ENCODE data around the gene RNF19B. TPM values are rescaled to one million over a fixed set of nuclear protein-coding genes. Genes with fewer than 3 reads are reported as not detected.

RNF19B gene
- total and polyA plus RNA-seq, 2 donors = 8.7 to 15.0 TPM

- Histone ChIP-seq H3K27ac (ENCODE audit: low read depth) (no peak overlapping the region), H3K36me3 (ENCODE audit: insufficient read depth) (no peaks in the 10 kb centered on the region), H3K4me1 (ENCODE audit: insufficient read depth) (no peaks in the 10 kb centered on the region), H3K4me3 (ENCODE audit: low read depth, low read length) (no peak overlapping the region)
- no peak for DNase-seq (ENCODE audit: extremely low spot score)
- WGBS = 83% methylated on average over 6 of the region's 6 CpGs
Measured at GRCh38 chr1:32894681-32895080, 69.9 kb downstream of the RNF19B start.

- Histone ChIP-seq H3K4me3 (ENCODE audit: low read depth, low read length) (no peak overlapping the region), H3K36me3 (ENCODE audit: insufficient read depth) (no peaks in the 10 kb centered on the region), H3K27ac (ENCODE audit: low read depth) (no peak overlapping the region), H3K4me1 (ENCODE audit: insufficient read depth) (no peaks in the 10 kb centered on the region)
- DNase-seq (ENCODE audit: extremely low spot score) = peak; percentile 54
- 68% methylated on average over 8 of the region's 8 CpGs for WGBS
Measured at GRCh38 chr1:32894019-32894600, 70.5 kb downstream of the RNF19B start.

GRCh38 chr1:32893198-32894018, 71.2 kb downstream of the RNF19B start:
- no peak overlapping the region for H3K27ac ChIP-seq (ENCODE audit: low read depth)
- WGBS = 2% methylated on average over 58 of the region's 58 CpGs
- H3K36me3 ChIP-seq (ENCODE audit: insufficient read depth) = no peaks in the 10 kb centered on the region
- DNase-seq (ENCODE audit: extremely low spot score) = peak; percentile 54
- peak overlapping the region; percentile 39 for H3K4me3 ChIP-seq (ENCODE audit: low read depth, low read length)
- H3K4me1 ChIP-seq (ENCODE audit: insufficient read depth) = no peaks in the 10 kb centered on the region

- Histone ChIP-seq H3K36me3 (ENCODE audit: insufficient read depth) (no peaks in the 10 kb centered on the region), H3K27ac (ENCODE audit: low read depth) (no peak overlapping the region), H3K4me1 (ENCODE audit: insufficient read depth) (no peaks in the 10 kb centered on the region), H3K4me3 (ENCODE audit: low read depth, low read length) (peak overlapping the region; percentile 39)
- WGBS = 18% methylated on average over 49 of the region's 49 CpGs
- DNase-seq (ENCODE audit: extremely low spot score) = no peak
Measured at GRCh38 chr1:32892368-32893197, 72.0 kb downstream of the RNF19B start.

DNA sequence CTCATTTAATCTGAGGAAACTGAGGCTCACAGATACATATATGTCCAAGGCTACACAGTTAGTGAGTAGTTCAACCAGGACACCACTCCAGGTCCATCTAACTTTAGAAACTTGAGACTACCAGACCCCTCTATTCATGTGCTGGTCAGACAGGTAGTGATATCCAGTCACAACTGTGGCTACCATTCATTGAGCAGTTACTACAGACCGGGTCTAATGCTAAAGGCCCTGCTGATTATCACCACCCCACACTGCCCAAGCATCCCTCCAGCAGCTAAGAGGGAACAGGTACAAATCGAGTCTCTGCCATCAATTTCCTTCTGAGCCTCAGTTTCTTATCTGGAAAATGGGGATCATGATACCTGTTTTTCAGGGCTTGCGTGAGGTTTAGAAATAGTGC, 73.0 kb downstream of the RNF19B start:
- 96% methylated on average over 3 of the region's 3 CpGs for WGBS
- Histone ChIP-seq H3K27ac (ENCODE audit: low read depth) (no peak overlapping the region), H3K4me3 (ENCODE audit: low read depth, low read length) (no peak overlapping the region), H3K4me1 (ENCODE audit: insufficient read depth) (no peaks in the 10 kb centered on the region), H3K36me3 (ENCODE audit: insufficient read depth) (no peaks in the 10 kb centered on the region)
- no peak for DNase-seq (ENCODE audit: extremely low spot score)

DNA sequence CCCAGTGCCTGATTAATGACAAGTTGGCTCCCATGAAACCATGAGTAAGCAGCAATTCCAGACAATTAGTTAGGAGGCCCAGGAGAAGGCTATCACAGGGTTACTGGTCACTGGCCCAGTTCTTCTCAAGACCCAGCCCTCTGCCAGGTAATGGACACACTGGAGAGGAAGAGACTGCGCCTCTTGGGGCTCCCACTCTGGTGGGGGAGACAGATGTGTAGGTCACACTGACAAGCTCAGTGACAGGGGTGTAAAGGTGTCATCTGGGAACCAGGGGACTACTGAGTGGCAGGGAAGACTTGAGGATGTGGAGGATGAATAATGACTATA, 73.4 kb downstream of the RNF19B start:
- Histone ChIP-seq H3K36me3 (ENCODE audit: insufficient read depth) (no peaks in the 10 kb centered on the region), H3K4me1 (ENCODE audit: insufficient read depth) (no peaks in the 10 kb centered on the region), H3K4me3 (ENCODE audit: low read depth, low read length) (no peak overlapping the region), H3K27ac (ENCODE audit: low read depth) (no peak overlapping the region)
- WGBS = 100% methylated on average over 1 of the region's 1 CpG
- DNase-seq (ENCODE audit: extremely low spot score) = no peak

- no peaks in the 10 kb centered on the region for H3K4me1 ChIP-seq (ENCODE audit: insufficient read depth)
- H3K27ac ChIP-seq (ENCODE audit: low read depth) = no peak overlapping the region
- DNase-seq (ENCODE audit: extremely low spot score) = no peak
- WGBS = 86% methylated on average over 7 of the region's 7 CpGs
- H3K4me3 ChIP-seq (ENCODE audit: low read depth, low read length) = no peak overlapping the region
- H3K36me3 ChIP-seq (ENCODE audit: insufficient read depth) = no peaks in the 10 kb centered on the region
Measured at GRCh38 chr1:32890516-32891240, 73.9 kb downstream of the RNF19B start.

GRCh38 chr1:32889731-32890278, 74.8 kb downstream of the RNF19B start:
- Histone ChIP-seq H3K27ac (ENCODE audit: low read depth) (no peak overlapping the region), H3K4me1 (ENCODE audit: insufficient read depth) (no peaks in the 10 kb centered on the region), H3K36me3 (ENCODE audit: insufficient read depth) (no peaks in the 10 kb centered on the region), H3K4me3 (ENCODE audit: low read depth, low read length) (no peak overlapping the region)
- no peak for DNase-seq (ENCODE audit: extremely low spot score)
- 77% methylated on average over 3 of the region's 3 CpGs for WGBS

GRCh38 chr1:32888677-32889420, 75.8 kb downstream of the RNF19B start:
- no peak overlapping the region for H3K27ac ChIP-seq (ENCODE audit: low read depth)
- H3K36me3 ChIP-seq (ENCODE audit: insufficient read depth) = no peaks in the 10 kb centered on the region
- DNase-seq (ENCODE audit: extremely low spot score) = no peak
- H3K4me3 ChIP-seq (ENCODE audit: low read depth, low read length) = no peak overlapping the region
- H3K4me1 ChIP-seq (ENCODE audit: insufficient read depth) = no peaks in the 10 kb centered on the region
- WGBS = 91% methylated on average over 24 of the region's 24 CpGs

GRCh38 chr1:32888134-32888533, 76.5 kb downstream of the RNF19B start:
- WGBS = 77% methylated on average over 3 of the region's 3 CpGs

DNA sequence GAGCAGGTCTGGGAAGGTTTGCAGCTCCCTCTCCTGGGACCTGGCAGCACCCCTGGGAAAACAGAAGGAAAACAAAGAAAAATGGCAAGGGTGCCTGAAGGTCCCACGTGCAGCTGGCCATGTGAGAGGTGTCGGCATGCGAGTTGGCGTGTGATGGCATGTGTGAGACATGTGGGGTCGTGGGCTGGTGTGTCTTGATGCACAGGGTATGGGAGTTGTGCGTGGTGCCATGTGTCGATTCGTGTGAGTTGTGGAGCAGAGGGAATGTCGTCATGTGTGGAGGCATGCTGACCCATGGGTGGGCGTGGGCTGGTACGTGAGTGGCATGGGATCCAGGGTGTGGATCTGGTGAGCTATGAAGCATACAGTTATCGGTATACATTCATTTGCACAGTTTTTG, 77.0 kb downstream of the RNF19B start:
- Histone ChIP-seq H3K36me3 (ENCODE audit: insufficient read depth) (no peaks in the 10 kb centered on the region), H3K4me3 (ENCODE audit: low read depth, low read length) (no peak overlapping the region), H3K4me1 (ENCODE audit: insufficient read depth) (no peaks in the 10 kb centered on the region), H3K27ac (ENCODE audit: low read depth) (no peak overlapping the region)
- no peak for DNase-seq (ENCODE audit: extremely low spot score)
- whole genome bisulfite sequencing = 75% methylated on average over 12 of the region's 12 CpGs

More at GRCh38 chr1:32888134-32888533, 76.5 kb downstream of the RNF19B start:
- Histone ChIP-seq H3K36me3 (ENCODE audit: insufficient read depth) (no peaks in the 10 kb centered on the region), H3K27ac (ENCODE audit: low read depth) (no peak overlapping the region), H3K4me3 (ENCODE audit: low read depth, low read length) (no peak overlapping the region), H3K4me1 (ENCODE audit: insufficient read depth) (no peaks in the 10 kb centered on the region)
- no peak for DNase-seq (ENCODE audit: extremely low spot score)

- Histone ChIP-seq H3K4me1 (ENCODE audit: insufficient read depth) (no peaks in the 10 kb centered on the region), H3K36me3 (ENCODE audit: insufficient read depth) (no peaks in the 10 kb centered on the region), H3K27ac (ENCODE audit: low read depth) (no peak overlapping the region), H3K4me3 (ENCODE audit: low read depth, low read length) (no peak overlapping the region)
- no peak for DNase-seq (ENCODE audit: extremely low spot score)
- WGBS = 45% methylated on average over 19 of the region's 19 CpGs
Measured at GRCh38 chr1:32886828-32887414, 77.7 kb downstream of the RNF19B start.

Measured in urinary bladder (tissue), 4 donors.